Measurements from ENCODE around the gene PI16.
"Not testable (repeated sequence)": the region's sequence is repeated elsewhere in the genome, so short reads cannot be mapped to it uniquely, and the experiment has no call there.

The PI16 gene

GRCh38 chr6:36929152-36929551, 25.4 kb upstream of the PI16 start:
- DNase-seq: no peak

- no peak for DNase-seq
These were observed 24.9 kb upstream of the PI16 start for GRCh38 chr6:36929607-36930006.

DNA sequence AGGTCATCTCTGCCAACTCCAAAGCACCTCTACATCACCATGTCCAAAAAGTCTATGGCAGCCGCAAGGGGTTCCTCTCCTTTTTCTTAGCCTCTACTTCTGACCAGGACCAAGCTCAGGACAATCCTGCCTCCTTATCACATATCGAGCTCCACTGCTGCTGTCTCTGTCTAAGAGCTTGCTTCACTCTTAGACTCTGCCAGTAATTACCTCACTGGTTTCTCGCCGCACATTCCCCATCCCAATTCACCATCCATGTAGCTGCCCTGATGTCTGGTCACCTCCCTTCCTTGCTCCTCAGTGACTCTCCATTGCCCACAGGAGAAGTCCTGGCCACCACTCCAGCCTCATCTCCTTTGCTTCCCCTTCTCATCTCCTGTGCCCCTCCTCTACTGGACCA, 24.1 kb upstream of the PI16 start:
- no peak for DNase-seq

DNA sequence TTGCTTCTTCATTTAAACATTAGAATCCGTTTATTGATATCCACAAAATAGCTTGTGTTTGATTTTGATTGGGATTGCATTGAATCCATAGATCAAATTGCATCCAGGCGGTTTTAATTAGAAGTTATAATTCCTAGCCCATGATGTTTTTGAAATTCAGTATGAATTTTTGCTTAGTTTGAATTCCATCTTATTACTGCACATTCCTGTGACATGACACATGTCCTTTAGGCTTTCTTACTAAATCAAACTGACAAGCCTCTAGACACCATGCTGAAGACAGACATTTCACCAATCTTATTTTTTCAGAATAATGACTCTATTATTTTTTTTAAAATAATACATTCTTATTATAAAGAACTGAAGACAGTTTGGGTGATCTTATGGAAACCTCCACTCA, 21.4 kb upstream of the PI16 start:
- no peak for DNase-seq

DNA sequence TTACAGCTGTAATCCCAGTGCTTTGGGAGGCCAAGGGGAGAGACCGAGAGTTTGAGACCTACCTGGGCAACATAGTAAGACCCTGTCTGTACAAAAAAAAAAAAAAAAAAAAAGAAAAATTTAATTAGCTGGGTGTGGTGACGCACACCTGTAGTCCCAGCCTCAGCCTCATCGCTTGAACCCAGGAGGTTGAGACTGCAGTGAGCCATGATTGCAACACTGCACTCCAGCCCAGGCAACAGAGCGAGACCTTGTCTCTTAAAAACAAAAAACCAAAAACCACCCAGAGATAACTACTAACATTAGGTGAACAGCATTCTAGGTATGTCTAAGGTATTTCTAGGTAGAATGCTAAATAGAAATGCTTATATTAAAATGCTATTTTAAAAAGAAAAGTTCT, 21.0 kb upstream of the PI16 start:
- no peak for DNase-seq

GRCh38 chr6:36934901-36935300, 19.6 kb upstream of the PI16 start:
- DNase-seq: no peak

DNA sequence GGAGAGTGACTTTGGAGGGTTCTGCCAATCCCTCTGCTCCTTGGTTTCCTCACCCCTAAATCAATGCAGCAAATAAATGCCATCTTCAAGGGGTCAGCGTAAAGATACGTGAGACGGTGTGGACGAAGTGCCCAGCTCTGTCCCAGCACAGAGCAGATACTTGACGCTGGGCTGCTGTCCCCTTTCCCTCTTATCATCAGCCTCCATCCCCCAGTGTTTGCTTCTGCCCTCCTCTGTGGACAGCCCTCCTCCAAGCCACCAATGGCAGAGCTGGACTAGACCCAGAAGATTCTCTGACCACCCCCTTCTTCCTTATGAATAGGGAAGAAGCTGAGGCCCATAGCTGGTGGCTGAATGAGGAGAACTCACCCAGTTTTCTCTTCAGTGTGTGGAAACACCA, 17.7 kb upstream of the PI16 start:
- no peak for DNase-seq

DNA sequence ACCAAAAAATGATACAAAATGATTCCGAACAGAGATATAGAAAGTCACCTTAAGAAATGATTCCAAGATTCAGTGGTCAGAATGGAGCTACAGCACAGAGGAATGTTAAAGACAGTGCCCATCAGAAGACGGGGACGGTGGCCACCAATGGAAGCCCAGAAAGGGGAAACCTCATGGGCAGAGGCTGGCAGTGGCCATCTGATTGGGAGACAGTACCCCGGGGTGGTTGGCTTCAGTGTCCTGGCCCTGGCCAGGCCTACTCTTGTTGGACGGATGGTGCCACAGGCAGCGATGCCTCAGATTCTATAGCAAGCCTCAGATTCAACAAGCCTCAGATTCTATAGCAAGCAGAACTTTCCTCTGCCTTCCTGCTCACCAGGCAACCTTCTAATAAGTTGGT, 16.6 kb upstream of the PI16 start:
- DNase-seq: no peak

DNA sequence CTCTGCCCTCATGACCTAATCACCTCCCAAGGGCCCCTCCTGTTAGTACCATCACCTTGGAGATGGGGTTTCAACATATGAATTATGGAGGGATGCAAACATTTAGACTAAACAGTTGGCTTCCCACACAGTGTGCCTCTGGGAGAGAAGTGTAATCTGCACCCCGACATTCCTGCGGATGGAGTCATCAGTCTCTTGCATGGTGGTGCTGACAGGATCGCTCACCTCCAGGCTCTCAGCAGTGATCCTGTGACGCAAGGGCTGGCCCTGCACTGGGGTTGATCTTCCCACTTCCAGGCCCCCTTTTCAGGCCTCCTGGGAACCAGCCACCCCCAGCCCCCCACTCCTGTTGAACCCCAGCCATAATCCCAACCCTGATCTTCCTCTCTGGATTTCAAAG, 16.0 kb upstream of the PI16 start:
- DNase-seq: no peak

- not testable (repeated sequence) for DNase-seq
These were observed 15.5 kb upstream of the PI16 start for GRCh38 chr6:36939005-36939404.

DNA sequence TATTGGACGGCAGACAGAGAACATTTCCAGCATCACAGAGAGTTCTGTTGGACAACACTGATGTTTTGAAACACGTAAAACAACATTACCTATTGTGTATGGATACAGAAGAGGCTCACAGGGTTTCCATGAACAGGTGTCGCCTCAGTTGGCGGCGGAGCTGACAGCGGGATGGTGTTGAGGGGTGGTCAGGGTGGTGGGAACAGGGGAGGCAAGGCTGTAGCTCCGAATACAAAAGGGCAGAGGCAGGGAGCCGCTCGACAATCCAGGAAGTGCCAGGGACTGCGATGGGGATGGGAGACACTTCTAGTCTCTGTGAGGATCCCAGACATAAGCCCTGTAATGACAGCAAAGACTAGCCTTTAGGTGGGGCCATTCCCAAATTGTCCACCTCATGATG, 14.5 kb upstream of the PI16 start:
- DNase-seq: no peak

DNA sequence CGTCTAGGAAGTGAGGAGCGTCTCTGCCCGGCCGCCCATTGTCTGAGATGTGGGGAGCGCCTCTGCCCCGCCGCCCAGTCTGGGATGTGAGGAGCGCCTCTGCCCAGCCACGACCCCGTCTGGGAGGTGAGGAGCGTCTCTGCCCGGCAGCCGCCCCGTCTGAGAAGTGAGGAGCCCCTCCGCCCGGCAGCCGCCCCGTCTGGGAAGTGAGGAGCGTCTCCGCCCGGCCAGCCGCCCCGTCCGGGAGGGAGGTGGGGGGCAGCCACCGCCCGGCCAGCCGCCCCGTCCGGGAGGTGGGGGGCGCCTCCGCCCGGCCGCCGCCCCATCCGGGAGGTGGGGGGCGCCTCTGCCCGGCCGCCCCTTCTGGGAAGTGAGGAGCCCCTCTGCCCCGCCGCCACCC, 13.0 kb upstream of the PI16 start:
- DNase-seq: not testable (repeated sequence)

- not testable (repeated sequence) for DNase-seq
These were observed 12.2 kb upstream of the PI16 start for GRCh38 chr6:36942329-36942728.

GRCh38 chr6:36944650-36945049, 9.9 kb upstream of the PI16 start:
- DNase-seq: no peak

- no peak for DNase-seq
These were observed 9.2 kb upstream of the PI16 start for GRCh38 chr6:36945301-36945700.

- DNase-seq: no peak
These were observed 8.0 kb upstream of the PI16 start for GRCh38 chr6:36946526-36946925.

- DNase-seq: no peak
These were observed 6.8 kb upstream of the PI16 start for GRCh38 chr6:36947570-36948351.

DNA sequence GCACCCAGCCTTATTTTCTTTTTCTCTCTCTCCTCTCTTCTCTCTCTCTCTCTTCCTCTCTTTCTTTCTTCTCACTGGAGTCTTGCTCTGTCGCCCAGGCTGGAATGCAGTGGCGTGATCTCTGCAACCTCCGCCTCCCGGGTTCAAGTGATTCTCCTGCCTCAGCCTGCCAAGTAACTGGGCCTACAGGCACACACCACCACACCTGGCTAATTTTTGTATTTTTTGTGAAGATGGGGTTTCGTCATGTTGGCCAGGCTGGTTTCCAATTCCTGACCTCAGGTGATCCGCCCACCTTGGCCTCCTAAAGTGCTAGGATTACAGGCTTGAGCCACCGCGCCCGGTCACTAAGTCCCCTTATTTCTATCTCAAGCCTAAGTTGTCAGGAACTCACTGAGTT, 5.5 kb upstream of the PI16 start:
- DNase-seq: not testable (repeated sequence)

DNA sequence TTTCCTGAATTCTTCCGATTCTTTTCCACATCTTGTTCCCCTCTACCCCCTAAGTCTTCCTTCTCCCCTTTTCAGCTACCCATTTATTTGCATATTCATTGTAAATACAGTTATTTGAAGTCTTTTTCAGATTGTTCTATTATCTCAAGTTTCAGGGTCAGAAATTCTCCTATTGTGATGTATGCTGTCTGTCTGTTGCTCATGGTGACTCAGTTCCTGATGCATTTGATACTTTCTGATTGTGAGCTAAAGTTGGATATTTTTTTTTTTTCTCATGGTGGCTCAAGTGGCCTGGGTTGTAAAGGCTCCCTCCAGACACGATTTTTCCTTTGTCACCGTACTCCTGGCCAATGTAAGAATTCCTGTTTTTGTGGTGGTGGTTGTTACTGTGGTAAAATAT, 4.9 kb upstream of the PI16 start:
- no peak for DNase-seq

DNA sequence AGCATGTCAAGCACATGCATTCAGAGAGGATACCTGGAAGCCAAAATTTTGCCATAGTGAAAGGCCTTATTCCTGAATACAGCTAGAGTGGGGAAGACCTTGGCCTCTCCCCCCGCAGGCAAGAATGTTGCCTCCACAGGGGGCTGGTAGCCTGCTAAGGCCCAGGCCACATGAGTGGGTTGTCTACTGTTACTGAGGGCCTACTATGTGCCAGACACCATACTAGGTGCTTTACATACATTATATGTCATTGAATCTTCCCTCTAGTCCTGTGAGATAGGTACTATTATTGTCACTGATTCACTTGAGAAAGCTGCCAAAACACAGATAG, 642 bp upstream of the PI16 start:
- no peak for DNase-seq

- DNase-seq: no peak
These were observed 598 bp downstream of the PI16 start for GRCh38 chr6:36955136-36955535.

DNA sequence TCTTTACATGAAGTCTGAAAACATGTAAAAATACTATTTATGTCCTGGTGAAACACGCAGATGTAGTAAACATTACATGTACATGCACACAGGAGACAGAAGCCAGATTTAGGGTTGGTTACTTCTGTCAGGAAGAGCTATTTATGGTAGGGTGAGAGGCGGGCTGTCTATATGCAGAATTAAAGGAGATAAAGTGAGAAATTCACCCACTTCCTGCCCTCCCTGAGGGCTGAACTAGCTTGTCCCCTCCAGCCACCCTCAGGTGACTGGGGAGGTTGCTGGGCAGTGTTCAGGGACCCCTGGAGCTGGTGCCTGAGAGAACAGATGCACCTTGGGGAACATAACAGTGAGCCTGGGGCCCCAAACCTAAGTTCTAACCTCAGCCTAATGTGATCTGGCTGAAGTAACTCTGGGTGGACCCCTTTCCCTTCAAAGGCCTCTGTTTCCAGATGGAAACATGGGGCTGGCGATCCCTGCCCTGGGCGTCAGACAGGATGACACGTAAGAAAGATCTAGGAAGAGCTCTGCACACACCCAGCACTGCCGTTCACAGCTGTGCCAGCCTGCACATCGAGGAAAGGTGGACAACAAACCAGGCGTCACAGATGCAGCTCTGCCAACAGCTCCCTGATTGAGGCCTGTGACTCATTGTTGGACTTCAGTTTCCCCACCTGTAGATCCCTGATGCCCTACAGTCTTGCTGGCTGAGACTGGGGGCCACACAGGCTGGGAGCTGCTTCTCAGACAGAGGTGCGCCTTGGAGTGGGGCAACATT, 1.3 kb downstream of the PI16 start:
- no peak for DNase-seq

DNA sequence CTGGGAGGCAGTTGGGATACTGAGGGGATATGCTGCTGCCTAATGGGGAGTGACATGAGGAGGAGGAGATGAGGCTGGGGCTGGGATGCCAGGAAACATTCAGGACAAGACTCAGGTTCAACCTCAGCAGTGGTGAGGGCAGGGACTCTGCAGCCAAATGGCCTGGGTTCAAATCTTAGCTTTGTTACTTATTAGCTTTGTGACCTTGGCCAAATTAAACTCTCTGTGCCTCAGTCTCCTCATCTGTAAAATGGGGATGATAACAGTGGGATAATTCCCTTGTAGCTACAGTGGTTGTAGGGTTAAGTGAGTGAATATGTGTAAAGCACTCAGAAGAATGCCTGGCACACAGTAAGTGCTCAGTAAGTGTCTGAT, 1.9 kb downstream of the PI16 start:
- no peak for DNase-seq

- no peak for DNase-seq
These were observed 3.3 kb downstream of the PI16 start for GRCh38 chr6:36957773-36958271.

Data from stimulated activated CD4-positive, alpha-beta T cell treated with anti-CD3 and anti-CD28 coated beads, Interleukin-1b, Interleukin-23, amount 100 ng/mL, for 48 hours (primary cell).